Endodermal cell (in vitro differentiated cells): ENCODE results near the gene GPR37L1. TPM values are rescaled to one million over a fixed set of nuclear protein-coding genes. Genes with fewer than 3 reads are reported as not detected.
A peak's percentile ranks its signal among the peaks of the same experiment; 100 is the strongest.

ENCODE experiments used
- DNase-seq: peaks from one replicate; pipeline ENCODE4 v3.0.0-alpha.2; 2017
- H3K27ac ChIP-seq: 2 replicates; pipeline ENCODE4 v1.5.1; 2013; ENCODE audit warnings: mild to moderate bottlenecking, low read depth, low read length, moderate library complexity
- H3K27me3 ChIP-seq: 2 replicates; pipeline ENCODE4 v1.6.1; 2013; ENCODE audit warnings: mild to moderate bottlenecking, low read length, moderate library complexity; ENCODE audit not compliant: insufficient read depth, control insufficient read depth, poor library complexity, severe bottlenecking
- H3K36me3 ChIP-seq: 2 replicates; pipeline ENCODE4 v1.7.0; 2013; ENCODE audit warnings: mild to moderate bottlenecking, low read length, moderate library complexity; ENCODE audit not compliant: control insufficient read depth, insufficient read depth
- H3K4me1 ChIP-seq: one replicate; pipeline ENCODE4 v1.7.0; 2013; ENCODE audit warnings: low read length; ENCODE audit not compliant: control insufficient read depth, insufficient read depth
- H3K4me3 ChIP-seq: 2 replicates; pipeline ENCODE4 v1.5.1; 2013; ENCODE audit warnings: mild to moderate bottlenecking, low read length, moderate library complexity
- H3K9ac ChIP-seq: 2 replicates; pipeline ENCODE4 v1.6.1; 2013; ENCODE audit warnings: mild to moderate bottlenecking, low read length, moderate library complexity; ENCODE audit not compliant: poor library complexity, severe bottlenecking; ENCODE audit errors: extremely low read depth
- H3K9me3 ChIP-seq: 2 replicates; pipeline ENCODE4 v1.6.1; 2013; ENCODE audit warnings: mild to moderate bottlenecking, low read length, moderate library complexity; ENCODE audit not compliant: control insufficient read depth
- H3K27ac Mint-ChIP-seq: 2 replicates; pipeline ENCODE4 v1.8.0; 2020; ENCODE audit warnings: mixed read lengths
- H3K27me3 Mint-ChIP-seq: 2 replicates; pipeline ENCODE4 v1.8.0; 2021; ENCODE audit warnings: mild to moderate bottlenecking, mixed read lengths; ENCODE audit not compliant: insufficient read depth
- H3K36me3 Mint-ChIP-seq: 2 replicates; pipeline ENCODE4 v1.8.0; 2020; ENCODE audit warnings: low read depth, mixed read lengths
- H3K4me1 Mint-ChIP-seq: 2 replicates; pipeline ENCODE4 v1.8.0; 2020; ENCODE audit warnings: mixed read lengths
- H3K4me3 Mint-ChIP-seq: 2 replicates; pipeline ENCODE4 v1.8.0; 2020; ENCODE audit warnings: mild to moderate bottlenecking, moderate library complexity, mixed read lengths
- H3K9me3 Mint-ChIP-seq: 2 replicates; pipeline ENCODE4 v1.8.0; 2020; ENCODE audit warnings: mild to moderate bottlenecking, mixed read lengths
- CTCF ChIP-seq: fragments of 200-600 bp; sonication (generic); conservative IDR thresholded peaks from 2 replicates; pipeline ENCODE4 v1.5.0; 2021; ENCODE audit warnings: antibody characterized with exemption, mild to moderate bottlenecking
- WGBS, 2 experiments: methylation state at CpG; one replicate each; pipeline versions ENCODE4 v1.1.5 to v1.1.7; 2013; ENCODE audit warnings: missing lambda C conversion rate in 2 of 2, mixed read lengths in 1 of 2; ENCODE audit not compliant: insufficient coverage in 1 of 2, insufficient read length in 1 of 2; 5-methylcytosine and 5-hydroxymethylcytosine counted together
- total RNA-seq, 2 donors: library from RNA; stranded (reverse); fragmentation: NEBNext Ultra II Directional in 1 of 2; extraction: Animal tissue kit (Norgen Biotek cat#: 25700) in 1 of 2; gene quantifications; 2 replicates in 1 of 2; 3 replicates in 1 of 2; pipeline ENCODE4 v1.2.1, GENCODE V29; 2021

The GPR37L1 gene
- total RNA-seq, 2 donors from 2014 or later = 0.04 TPM; not detected in 1

GRCh38 chr1:202155478-202156021 lies 32.8 kb downstream of the GPR37L1 start:
- peaks cover 12% of the 10 kb centered on the region for H3K4me1 Mint-ChIP-seq
- Histone ChIP-seq H3K27me3 (no peaks in the 10 kb centered on the region), H3K27ac (no peak overlapping the region), H3K4me3 (no peak overlapping the region), H3K36me3 (no peaks in the 10 kb centered on the region), H3K4me1 (no peaks in the 10 kb centered on the region), H3K9me3 (no peaks in the 10 kb centered on the region), H3K9ac (no peak overlapping the region)
- no peaks in the 10 kb centered on the region for H3K36me3 Mint-ChIP-seq
- TF ChIP-seq CTCF = no peak
- no peaks in the 10 kb centered on the region for H3K9me3 Mint-ChIP-seq
- DNase-seq = no peak
- no peak overlapping the region for H3K4me3 Mint-ChIP-seq
- no peaks in the 10 kb centered on the region for H3K27me3 Mint-ChIP-seq
- WGBS, 2 experiments = 85 to 90% methylated on average over 4 to 8 of the region's 8 CpGs
- H3K27ac Mint-ChIP-seq = no peak overlapping the region

- H3K9ac ChIP-seq = no peak overlapping the region
- H3K27ac Mint-ChIP-seq = no peak overlapping the region
- peak; percentile 63 for DNase-seq
Observed at GRCh38 chr1:202156590-202156989, 33.9 kb downstream of the GPR37L1 start.

GRCh38 chr1:202157945-202158344 lies 35.2 kb downstream of the GPR37L1 start:
- no peaks in the 10 kb centered on the region for H3K36me3 ChIP-seq
- WGBS, 2 experiments = 89 to 93% methylated on average over 8 to 10 of the region's 10 CpGs
- DNase-seq = no peak
- H3K4me3 ChIP-seq = no peak overlapping the region
- no peak overlapping the region for H3K4me3 Mint-ChIP-seq
- no peaks in the 10 kb centered on the region for H3K9me3 ChIP-seq
- H3K9ac ChIP-seq = no peak overlapping the region
- TF ChIP-seq CTCF = no peak
- no peaks in the 10 kb centered on the region for H3K36me3 Mint-ChIP-seq
- no peak overlapping the region for H3K27ac ChIP-seq
- H3K27ac Mint-ChIP-seq = no peak overlapping the region
- no peaks in the 10 kb centered on the region for H3K4me1 ChIP-seq
- H3K4me1 Mint-ChIP-seq = peaks cover 28% of the 10 kb centered on the region
- H3K27me3 Mint-ChIP-seq = no peaks in the 10 kb centered on the region
- no peaks in the 10 kb centered on the region for H3K9me3 Mint-ChIP-seq
- no peaks in the 10 kb centered on the region for H3K27me3 ChIP-seq

More at GRCh38 chr1:202156590-202156989, 33.9 kb downstream of the GPR37L1 start:
- Histone ChIP-seq H3K9me3 (no peaks in the 10 kb centered on the region), H3K36me3 (no peaks in the 10 kb centered on the region), H3K27ac (no peak overlapping the region), H3K4me3 (no peak overlapping the region), H3K4me1 (no peaks in the 10 kb centered on the region), H3K27me3 (no peaks in the 10 kb centered on the region)
- Mint-ChIP-seq H3K27me3 (no peaks in the 10 kb centered on the region), H3K4me3 (no peak overlapping the region), H3K4me1 (peaks cover 18% of the 10 kb centered on the region), H3K36me3 (no peaks in the 10 kb centered on the region), H3K9me3 (no peaks in the 10 kb centered on the region)
- no peak for TF ChIP-seq CTCF
- 79 to 80% methylated on average over 4 to 8 of the region's 8 CpGs for WGBS, 2 experiments
